Right atrium auricular region (tissue), 2 donors: ENCODE data around the gene PLXNA3. TPM values are rescaled to one million over a fixed set of nuclear protein-coding genes. Genes with fewer than 3 reads are reported as not detected.

Source experiments
- DNase-seq: peaks from one replicate; pipeline ENCODE4 v3.0.0-alpha.2; 2019; ENCODE audit warnings: low spot score
- H3K27ac ChIP-seq, 2 donors: fragments of 200-600 bp; sonication (generic); 1 replicate in 1 of 2; 2 replicates in 1 of 2; pipeline ENCODE4 v1.5.1; 2016 to 2019
- H3K27me3 ChIP-seq, 2 donors: fragments of 200-600 bp; sonication (generic); one replicate each; pipeline versions ENCODE4 v1.5.1 to v1.6.0; 2017 to 2019
- H3K36me3 ChIP-seq: fragments of 200-600 bp; sonication (generic); one replicate; pipeline ENCODE4 v1.5.1; 2016
- H3K4me1 ChIP-seq, 2 donors: fragments of 200-600 bp; sonication (generic); one replicate each; pipeline versions ENCODE4 v1.5.1 to v1.6.0; 2017 to 2019
- H3K4me3 ChIP-seq, 2 donors: fragments of 200-600 bp; sonication (generic); 1 replicate in 1 of 2; 2 replicates in 1 of 2; pipeline ENCODE4 v1.5.1; 2017 to 2019; ENCODE audit warnings: mild to moderate bottlenecking in 1 of 2, moderate library complexity in 1 of 2
- H3K9me3 ChIP-seq, 2 donors: fragments of 200-600 bp; sonication (generic); one replicate each; pipeline ENCODE4 v1.5.1; 2019
- CTCF ChIP-seq, 2 donors: fragments of 200-600 bp; sonication (generic); IDR thresholded peaks; one replicate each; pipeline ENCODE4 v1.5.1; 2019; ENCODE audit warnings: antibody characterized with exemption in 2 of 2
- total RNA-seq, 2 donors: library from RNA; depleted of rRNA; stranded (reverse); fragments of >200 nt; gene quantifications; one replicate each; pipeline ENCODE4 v1.1.0, GENCODE V29; 2016

The PLXNA3 gene
- total RNA-seq, 2 donors from 2014 or later, result 5.9 to 7.1 TPM

GRCh38 chrX:154441564-154441963, 16.5 kb upstream of the PLXNA3 start:
- Histone ChIP-seq H3K9me3 (no peaks in the 10 kb centered on the region), H3K36me3 (peaks cover 31% of the 10 kb centered on the region), H3K27me3 (no peaks in the 10 kb centered on the region), H3K4me1 (peaks cover 0 to 26% of the 10 kb centered on the region in 2 donors), H3K27ac (no peak overlapping the region), H3K4me3 (no peak overlapping the region)
- TF ChIP-seq CTCF (IDR thresholded peaks at IDR 0.05), result no peak
- no peak for DNase-seq

GRCh38 chrX:154441984-154442707, 15.9 kb upstream of the PLXNA3 start:
- DNase-seq, result no peak
- H3K9me3 ChIP-seq, result no peaks in the 10 kb centered on the region
- no peak for TF ChIP-seq CTCF (IDR thresholded peaks at IDR 0.05)
- no peak overlapping the region for H3K27ac ChIP-seq
- peaks cover 0 to 26% of the 10 kb centered on the region in 2 donors for H3K4me1 ChIP-seq
- no peaks in the 10 kb centered on the region for H3K27me3 ChIP-seq
- H3K36me3 ChIP-seq, result peaks cover 31% of the 10 kb centered on the region
- H3K4me3 ChIP-seq, result no peak overlapping the region

- no peaks in the 10 kb centered on the region for H3K27me3 ChIP-seq
- no peaks in the 10 kb centered on the region for H3K9me3 ChIP-seq
- no peak for TF ChIP-seq CTCF (IDR thresholded peaks at IDR 0.05)
- peak overlapping the region; percentile 89 to 91 for H3K27ac ChIP-seq
- no peak for DNase-seq
- peaks cover 32% of the 10 kb centered on the region for H3K36me3 ChIP-seq
- H3K4me1 ChIP-seq, result peaks cover 0 to 19% of the 10 kb centered on the region in 2 donors
- H3K4me3 ChIP-seq, result peak overlapping the region; percentile 24 to 49
Observed at GRCh38 chrX:154443479-154443910, 14.6 kb upstream of the PLXNA3 start.

GRCh38 chrX:154443992-154444754, 13.9 kb upstream of the PLXNA3 start, which contains the start of gene FAM50A:
Gene FAM50A (plus strand): TSS chrX:154444141. CDS start chrX:154444236, 95 bp downstream.
- Histone ChIP-seq H3K4me1 (peaks cover 0 to 13% of the 10 kb centered on the region in 2 donors), H3K36me3 (peaks cover 33% of the 10 kb centered on the region), H3K27me3 (no peaks in the 10 kb centered on the region), H3K27ac (peak within 1 kb of the TSS; percentile 89 to 91), H3K4me3 (peak within 1 kb of the TSS; percentile 49 to 51), H3K9me3 (no peaks in the 10 kb centered on the region)
- TF ChIP-seq CTCF (IDR thresholded peaks at IDR 0.05), result no peak
- DNase-seq, result peak; percentile 78

GRCh38 chrX:154444755-154445246, 13.3 kb upstream of the PLXNA3 start:
- H3K4me3 ChIP-seq, result peak overlapping the region; percentile 49 to 51
- peaks cover 33% of the 10 kb centered on the region for H3K36me3 ChIP-seq
- TF ChIP-seq CTCF (IDR thresholded peaks at IDR 0.05), result no peak
- no peaks in the 10 kb centered on the region for H3K27me3 ChIP-seq
- peak overlapping the region; percentile 75 to 91 for H3K27ac ChIP-seq
- DNase-seq, result no peak
- H3K4me1 ChIP-seq, result peaks cover 0 to 11% of the 10 kb centered on the region in 2 donors
- H3K9me3 ChIP-seq, result no peaks in the 10 kb centered on the region
